Endothelial cell of umbilical vein (primary cell): ENCODE measurements around the gene PRPF31.

Experiments used
- POLR2A ChIP-seq: IDR thresholded peaks from 2 replicates; pipeline ENCODE4 v1.6.1; 2012; ENCODE audit warnings: low read depth, mild to moderate bottlenecking, control low read depth, low read length
- POLR2AphosphoS5 ChIP-seq: IDR thresholded peaks from 2 replicates; pipeline ENCODE4 v1.6.1; 2012; ENCODE audit warnings: low read depth, mild to moderate bottlenecking, control low read depth, low read length, moderate library complexity; ENCODE audit not compliant: insufficient read depth
- TF ChIP-seq, protein P1 (sequence below), 2 donors: IDR thresholded peaks; 1 replicate in 1 of 2; 2 replicates in 1 of 2; pipeline ENCODE4 v1.5.1; 2011; ENCODE audit warnings: low read length in 2 of 2, mild to moderate bottlenecking in 2 of 2, moderate library complexity in 2 of 2, control low read depth in 1 of 2, inconsistent platforms in 1 of 2, low read depth in 1 of 2; ENCODE audit not compliant: insufficient read depth in 1 of 2; ENCODE audit errors: extremely low read depth in 1 of 2
- TF ChIP-seq, protein P2 (sequence below): IDR thresholded peaks from 2 replicates; pipeline ENCODE4 v1.6.1; 2011; ENCODE audit not compliant: insufficient read depth, insufficient read length

DNA sequence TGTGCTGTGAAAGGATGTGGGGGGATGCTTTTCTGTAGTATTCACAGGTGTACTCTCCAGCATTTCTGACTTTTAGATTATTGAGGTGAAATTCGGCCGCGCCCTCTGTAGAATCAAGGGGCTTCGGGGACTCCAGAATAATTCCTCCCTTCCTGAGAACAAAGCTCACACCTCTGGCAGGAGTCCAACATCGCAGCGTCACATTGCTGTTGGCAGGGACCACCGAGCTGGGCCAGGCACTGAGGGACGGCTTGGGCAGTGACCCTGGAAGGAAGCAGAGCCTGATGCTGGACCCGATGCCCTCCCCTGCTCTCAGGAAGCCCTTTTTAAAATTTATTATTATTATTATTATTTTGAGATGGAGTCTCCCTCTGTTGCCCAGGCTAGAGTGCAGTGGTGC is 40.7 kb upstream of the PRPF31 start:
- TF ChIP-seq, protein P1, sequence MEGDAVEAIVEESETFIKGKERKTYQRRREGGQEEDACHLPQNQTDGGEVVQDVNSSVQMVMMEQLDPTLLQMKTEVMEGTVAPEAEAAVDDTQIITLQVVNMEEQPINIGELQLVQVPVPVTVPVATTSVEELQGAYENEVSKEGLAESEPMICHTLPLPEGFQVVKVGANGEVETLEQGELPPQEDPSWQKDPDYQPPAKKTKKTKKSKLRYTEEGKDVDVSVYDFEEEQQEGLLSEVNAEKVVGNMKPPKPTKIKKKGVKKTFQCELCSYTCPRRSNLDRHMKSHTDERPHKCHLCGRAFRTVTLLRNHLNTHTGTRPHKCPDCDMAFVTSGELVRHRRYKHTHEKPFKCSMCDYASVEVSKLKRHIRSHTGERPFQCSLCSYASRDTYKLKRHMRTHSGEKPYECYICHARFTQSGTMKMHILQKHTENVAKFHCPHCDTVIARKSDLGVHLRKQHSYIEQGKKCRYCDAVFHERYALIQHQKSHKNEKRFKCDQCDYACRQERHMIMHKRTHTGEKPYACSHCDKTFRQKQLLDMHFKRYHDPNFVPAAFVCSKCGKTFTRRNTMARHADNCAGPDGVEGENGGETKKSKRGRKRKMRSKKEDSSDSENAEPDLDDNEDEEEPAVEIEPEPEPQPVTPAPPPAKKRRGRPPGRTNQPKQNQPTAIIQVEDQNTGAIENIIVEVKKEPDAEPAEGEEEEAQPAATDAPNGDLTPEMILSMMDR (IDR thresholded peaks at IDR 0.05; ENCODE audit: extremely low read depth in 1 of 2, insufficient read depth in 1 of 2, low read depth in 1 of 2, low read length in 2 of 2): no peak
- TF ChIP-seq POLR2AphosphoS5 (no peak), POLR2A (no peak)
- TF ChIP-seq, protein P2, sequence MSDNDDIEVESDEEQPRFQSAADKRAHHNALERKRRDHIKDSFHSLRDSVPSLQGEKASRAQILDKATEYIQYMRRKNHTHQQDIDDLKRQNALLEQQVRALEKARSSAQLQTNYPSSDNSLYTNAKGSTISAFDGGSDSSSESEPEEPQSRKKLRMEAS: no peak
